ENCODE measurements around the gene NR3C2. TPM values are rescaled to one million over a fixed set of nuclear protein-coding genes. Genes with fewer than 3 reads are reported as not detected.

NR3C2 gene
- total RNA-seq, 1 donor from 2014 or later: 0.75 TPM

GRCh38 chr4:148229798-148230197 is 212.4 kb downstream of the NR3C2 start:
- Mint-ChIP-seq H3K27me3 (ENCODE audit: unreplicated experiment) (peaks cover 15% of the 10 kb centered on the region), H3K4me1 (ENCODE audit: unreplicated experiment) (no peaks in the 10 kb centered on the region), H3K36me3 (ENCODE audit: unreplicated experiment) (no peaks in the 10 kb centered on the region), H3K9me3 (ENCODE audit: unreplicated experiment) (peaks cover 5% of the 10 kb centered on the region), H3K27ac (ENCODE audit: unreplicated experiment) (no peak overlapping the region), H3K4me3 (ENCODE audit: unreplicated experiment) (no peak overlapping the region)
- no peak for DNase-seq (ENCODE audit: extremely low spot score, unreplicated experiment)
- TF ChIP-seq CTCF (IDR thresholded peaks at IDR 0.05): no peak

GRCh38 chr4:148229028-148229427 is 213.2 kb downstream of the NR3C2 start:
- TF ChIP-seq CTCF (IDR thresholded peaks at IDR 0.05): no peak
- Mint-ChIP-seq H3K9me3 (ENCODE audit: unreplicated experiment) (peaks cover 5% of the 10 kb centered on the region), H3K4me3 (ENCODE audit: unreplicated experiment) (no peak overlapping the region), H3K36me3 (ENCODE audit: unreplicated experiment) (no peaks in the 10 kb centered on the region), H3K4me1 (ENCODE audit: unreplicated experiment) (no peaks in the 10 kb centered on the region), H3K27me3 (ENCODE audit: unreplicated experiment) (peaks cover 15% of the 10 kb centered on the region), H3K27ac (ENCODE audit: unreplicated experiment) (no peak overlapping the region)
- DNase-seq (ENCODE audit: extremely low spot score, unreplicated experiment): no peak

- TF ChIP-seq CTCF (IDR thresholded peaks at IDR 0.05): no peak
- H3K27me3 Mint-ChIP-seq (ENCODE audit: unreplicated experiment): peaks cover 15% of the 10 kb centered on the region
- no peak overlapping the region for H3K4me3 Mint-ChIP-seq (ENCODE audit: unreplicated experiment)
- H3K4me1 Mint-ChIP-seq (ENCODE audit: unreplicated experiment): no peaks in the 10 kb centered on the region
- no peak for DNase-seq (ENCODE audit: extremely low spot score, unreplicated experiment)
- H3K9me3 Mint-ChIP-seq (ENCODE audit: unreplicated experiment): no peaks in the 10 kb centered on the region
- H3K36me3 Mint-ChIP-seq (ENCODE audit: unreplicated experiment): no peaks in the 10 kb centered on the region
- H3K27ac Mint-ChIP-seq (ENCODE audit: unreplicated experiment): no peak overlapping the region
These were observed 215.1 kb downstream of the NR3C2 start for GRCh38 chr4:148227147-148227546.

GRCh38 chr4:148226341-148226740 is 215.9 kb downstream of the NR3C2 start:
- Mint-ChIP-seq H3K27ac (ENCODE audit: unreplicated experiment) (no peak overlapping the region), H3K4me3 (ENCODE audit: unreplicated experiment) (no peak overlapping the region), H3K4me1 (ENCODE audit: unreplicated experiment) (no peaks in the 10 kb centered on the region), H3K27me3 (ENCODE audit: unreplicated experiment) (peaks cover 15% of the 10 kb centered on the region), H3K9me3 (ENCODE audit: unreplicated experiment) (no peaks in the 10 kb centered on the region), H3K36me3 (ENCODE audit: unreplicated experiment) (no peaks in the 10 kb centered on the region)
- no peak for TF ChIP-seq CTCF (IDR thresholded peaks at IDR 0.05)
- DNase-seq (ENCODE audit: extremely low spot score, unreplicated experiment): no peak

DNA sequence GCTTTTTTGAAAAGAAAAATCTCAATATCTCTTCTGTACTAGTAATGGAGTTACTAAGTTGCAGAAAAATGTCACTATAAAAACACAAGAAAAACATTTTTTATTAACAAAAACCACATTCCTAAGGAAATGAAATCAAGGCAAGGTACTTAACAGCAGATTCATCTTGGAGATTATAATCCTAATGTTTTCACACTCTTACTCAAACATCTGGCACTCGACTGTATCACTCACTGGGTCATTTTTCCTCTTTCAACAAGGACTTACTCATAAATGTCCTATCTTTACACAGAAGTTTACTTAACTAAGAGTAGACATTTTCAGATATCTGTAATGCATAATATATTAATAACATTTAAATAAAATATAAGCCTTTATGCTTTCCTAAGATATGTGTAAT is 216.6 kb downstream of the NR3C2 start:
- no peak overlapping the region for H3K4me3 Mint-ChIP-seq (ENCODE audit: unreplicated experiment)
- peaks cover 15% of the 10 kb centered on the region for H3K27me3 Mint-ChIP-seq (ENCODE audit: unreplicated experiment)
- H3K36me3 Mint-ChIP-seq (ENCODE audit: unreplicated experiment): no peaks in the 10 kb centered on the region
- no peak overlapping the region for H3K27ac Mint-ChIP-seq (ENCODE audit: unreplicated experiment)
- no peak for TF ChIP-seq CTCF (IDR thresholded peaks at IDR 0.05)
- no peaks in the 10 kb centered on the region for H3K9me3 Mint-ChIP-seq (ENCODE audit: unreplicated experiment)
- no peaks in the 10 kb centered on the region for H3K4me1 Mint-ChIP-seq (ENCODE audit: unreplicated experiment)
- no peak for DNase-seq (ENCODE audit: extremely low spot score, unreplicated experiment)
